GM23248 (cell line): Measurements from ENCODE around the gene HAPLN2. TPM values are rescaled to one million over a fixed set of nuclear protein-coding genes. Genes with fewer than 3 reads are reported as not detected.
A peak's percentile ranks its signal among the peaks of the same experiment; 100 is the strongest.

ENCODE experiments used
- DNase-seq: peaks from one replicate; pipeline ENCODE4 v3.0.0-alpha.2; 2015
- H2AFZ ChIP-seq: fragments of 200-600 bp; sonication (generic); 2 replicates; pipeline ENCODE4 v1.6.1; 2016; ENCODE audit warnings: antibody characterized with exemption
- H3F3A ChIP-seq: fragments of 200-600 bp; sonication (generic); 2 replicates; pipeline ENCODE4 v1.6.1; 2016; ENCODE audit warnings: mild to moderate bottlenecking, antibody characterized with exemption, mixed run types; ENCODE audit not compliant: insufficient read depth
- H3K27ac ChIP-seq: fragments of 200-600 bp; sonication (generic); 2 replicates; pipeline ENCODE4 v1.5.1; 2016; ENCODE audit warnings: mild to moderate bottlenecking
- H3K27me3 ChIP-seq: fragments of 200-600 bp; sonication (generic); replicated peaks from 2 replicates; pipeline ENCODE4 v1.6.1; 2016; ENCODE audit warnings: mild to moderate bottlenecking; ENCODE audit not compliant: insufficient read depth
- H3K36me3 ChIP-seq: fragments of 200-600 bp; sonication (generic); 2 replicates; pipeline ENCODE4 v1.6.1; 2016; ENCODE audit warnings: low read depth, mild to moderate bottlenecking
- H3K4me1 ChIP-seq: fragments of 200-600 bp; sonication (generic); 2 replicates; pipeline ENCODE4 v1.6.1; 2016; ENCODE audit warnings: mild to moderate bottlenecking; ENCODE audit not compliant: insufficient read depth
- H3K4me2 ChIP-seq: fragments of 200-600 bp; sonication (generic); one replicate; pipeline ENCODE4 v1.6.1; 2016; ENCODE audit warnings: mild to moderate bottlenecking; ENCODE audit not compliant: unreplicated experiment
- H3K4me3 ChIP-seq: fragments of 200-600 bp; sonication (generic); 2 replicates; pipeline ENCODE4 v1.5.1; 2016; ENCODE audit warnings: mild to moderate bottlenecking
- H3K79me2 ChIP-seq: fragments of 200-600 bp; sonication (generic); 2 replicates; pipeline ENCODE4 v1.6.1; 2016; ENCODE audit warnings: mild to moderate bottlenecking; ENCODE audit not compliant: insufficient read depth
- H3K9ac ChIP-seq: fragments of 200-600 bp; sonication (generic); 2 replicates; pipeline ENCODE4 v1.6.1; 2016; ENCODE audit warnings: mild to moderate bottlenecking
- H3K9me2 ChIP-seq: fragments of 200-600 bp; sonication (generic); 2 replicates; pipeline ENCODE4 v1.6.1; 2016; ENCODE audit warnings: mixed run types, mild to moderate bottlenecking, moderate library complexity; ENCODE audit not compliant: insufficient read depth
- H3K9me3 ChIP-seq: fragments of 200-600 bp; sonication (generic); one replicate; pipeline ENCODE4 v1.6.1; 2017; ENCODE audit warnings: low read depth
- H4K20me1 ChIP-seq: fragments of 200-600 bp; sonication (generic); 2 replicates; pipeline ENCODE4 v1.6.0; 2016; ENCODE audit not compliant: insufficient read depth
- EZH2 ChIP-seq: fragments of 200-600 bp; sonication (generic); IDR thresholded peaks from 2 replicates; pipeline ENCODE4 v1.6.1; 2018; ENCODE audit warnings: antibody characterized with exemption, mild to moderate bottlenecking; ENCODE audit not compliant: insufficient read depth, poor library complexity, severe bottlenecking
- EZH2phosphoT487 ChIP-seq: fragments of 200-600 bp; sonication (generic); IDR thresholded peaks from 2 replicates; pipeline ENCODE4 v1.6.1; 2018; ENCODE audit warnings: antibody characterized with exemption, moderate library complexity, mild to moderate bottlenecking, low read depth; ENCODE audit not compliant: insufficient read depth
- WGBS, 2 experiments: methylation state at CpG; one replicate each; pipeline ENCODE4 v1.1.6; 2015 to 2017; ENCODE audit warnings: low lambda C conversion rate in 2 of 2, low coverage in 1 of 2; ENCODE audit errors: missing lambda C conversion rate in 2 of 2; 5-methylcytosine and 5-hydroxymethylcytosine counted together
- in situ Hi-C: fragments of 300-500 bp; cut with MboI; formaldehyde crosslinking; loops from 2 replicates; pipeline ENCODE4 v1.15.0; 2020
- polyA plus RNA-seq: library from polyadenylated mRNA; unstranded; fragments of >200 nt; fragmentation: Nextera tagmentation; extraction: Ambion mirVana; gene quantifications from 2 replicates; pipeline ENCODE4 v1.2.1, GENCODE V29; 2016
- total RNA-seq: library from RNA; depleted of rRNA; stranded (reverse); fragments of >200 nt; shearing (Covaris generic); gene quantifications from 2 replicates; pipeline ENCODE4 v1.2.3, GENCODE V29; 2014

The HAPLN2 gene
- total and polyA plus RNA-seq, 2 experiments from 2014 or later: not detected

- Histone ChIP-seq H2AFZ (no peak overlapping the region), H3K4me3 (no peak overlapping the region), H3K79me2 (peaks cover 36% of the 10 kb centered on the region), H3K27ac (no peak overlapping the region), H3K9ac (no peak overlapping the region), H3K36me3 (no peaks in the 10 kb centered on the region; the same call in 1 of the 2 replicates), H3K9me3 (no peaks in the 10 kb centered on the region), H3K27me3 (no peaks in the 10 kb centered on the region), H3K9me2 (no peaks in the 10 kb centered on the region), H3K4me2 (no peak overlapping the region), H3K4me1 (peaks cover 8% of the 10 kb centered on the region; the same call in 1 of the 2 replicates), H3F3A (peaks cover 19% of the 10 kb centered on the region; the same call in 1 of the 2 replicates), H4K20me1 (no peaks in the 10 kb centered on the region)
- DNase-seq: no peak
- no peak for TF ChIP-seq EZH2
- TF ChIP-seq EZH2phosphoT487: no peak
- in situ Hi-C loops: no loop called here
- 98 to 100% methylated on average over 3 of the region's 3 CpGs for WGBS, 2 experiments
These were observed 22.8 kb upstream of the HAPLN2 start for GRCh38 chr1:156596426-156596825.

- in situ Hi-C loops: no loop called here
- no peak for TF ChIP-seq EZH2phosphoT487
- no peak for TF ChIP-seq EZH2
- peaks cover 30% of the 10 kb centered on the region for H3K79me2 ChIP-seq
- peaks cover 17% of the 10 kb centered on the region for H3K4me1 ChIP-seq
- WGBS, 2 experiments: 76 to 94% methylated on average over 3 to 5 of the region's 5 CpGs
- H3K36me3 ChIP-seq: no peaks in the 10 kb centered on the region; the same call in 1 of the 2 replicates
- DNase-seq: no peak
- peaks cover 12% of the 10 kb centered on the region; the same call in 1 of the 2 replicates for H3F3A ChIP-seq
- H4K20me1 ChIP-seq: no peaks in the 10 kb centered on the region
- H3K27me3 ChIP-seq: no peaks in the 10 kb centered on the region
- H3K4me3 ChIP-seq: no peak overlapping the region
- H3K4me2 ChIP-seq: no peak overlapping the region
- no peak overlapping the region for H3K27ac ChIP-seq
- no peaks in the 10 kb centered on the region for H3K9me2 ChIP-seq
- no peak overlapping the region for H2AFZ ChIP-seq
- H3K9me3 ChIP-seq: no peaks in the 10 kb centered on the region
- no peak overlapping the region for H3K9ac ChIP-seq
These were observed 21.1 kb upstream of the HAPLN2 start for GRCh38 chr1:156598125-156598524.

GRCh38 chr1:156598731-156599432, 20.3 kb upstream of the HAPLN2 start:
- Histone ChIP-seq H3F3A (peaks cover 11% of the 10 kb centered on the region; the same call in 1 of the 2 replicates), H3K36me3 (no peaks in the 10 kb centered on the region; the same call in 1 of the 2 replicates), H3K9me2 (no peaks in the 10 kb centered on the region), H2AFZ (no peak overlapping the region), H3K9me3 (no peaks in the 10 kb centered on the region), H3K4me1 (peaks cover 17% of the 10 kb centered on the region), H3K9ac (no peak overlapping the region), H3K4me2 (no peak overlapping the region), H3K27me3 (no peaks in the 10 kb centered on the region), H4K20me1 (no peaks in the 10 kb centered on the region), H3K4me3 (no peak overlapping the region), H3K79me2 (peaks cover 30% of the 10 kb centered on the region), H3K27ac (no peak overlapping the region)
- in situ Hi-C loops: no loop called here
- TF ChIP-seq EZH2 (no peak), EZH2phosphoT487 (no peak)
- WGBS, 2 experiments: 94 to 98% methylated on average over 3 to 4 of the region's 4 CpGs
- DNase-seq: no peak

GRCh38 chr1:156599811-156600210, 19.4 kb upstream of the HAPLN2 start:
- peak; percentile 45 for DNase-seq
- in situ Hi-C loops: loop anchor here (10.0 kb wide), 1 partner anchor 215 kb away; no protein-coding TSS in a partner anchor
- Histone ChIP-seq H3K9ac (0 out of 2 replicates have a peak overlapping the region, but pooled peaks have one; percentile 86), H3F3A (peaks cover 4% of the 10 kb centered on the region; the same call in 1 of the 2 replicates), H3K9me2 (no peaks in the 10 kb centered on the region), H3K4me3 (no peak overlapping the region), H4K20me1 (no peaks in the 10 kb centered on the region), H3K4me1 (peaks cover 17% of the 10 kb centered on the region), H3K9me3 (no peaks in the 10 kb centered on the region), H3K27ac (no peak overlapping the region), H3K36me3 (no peaks in the 10 kb centered on the region; the same call in 1 of the 2 replicates), H3K79me2 (peaks cover 30% of the 10 kb centered on the region), H3K4me2 (peak overlapping the region; percentile 94), H2AFZ (no peak overlapping the region), H3K27me3 (no peaks in the 10 kb centered on the region)
- WGBS, 2 experiments: 68 to 78% methylated on average over 3 of the region's 3 CpGs
- no peak for TF ChIP-seq EZH2
- TF ChIP-seq EZH2phosphoT487: no peak
